Stimulated activated CD4-positive, alpha-beta T cell treated with anti-CD3 and anti-CD28 coated beads, TNF-alpha, amount 100 ng/mL, for 1 hour (primary cell): ENCODE data around the gene DHX15.

ENCODE experiments used
- DNase-seq, 3 donors: peaks; one replicate each; pipeline ENCODE4 v3.0.0-alpha.2; 2020; ENCODE audit warnings: low read depth in 3 of 3, low spot score in 1 of 3

DHX15 gene

GRCh38 chr4:24495388-24495787, 89.0 kb downstream of the DHX15 start:
- no peak for DNase-seq

DNA sequence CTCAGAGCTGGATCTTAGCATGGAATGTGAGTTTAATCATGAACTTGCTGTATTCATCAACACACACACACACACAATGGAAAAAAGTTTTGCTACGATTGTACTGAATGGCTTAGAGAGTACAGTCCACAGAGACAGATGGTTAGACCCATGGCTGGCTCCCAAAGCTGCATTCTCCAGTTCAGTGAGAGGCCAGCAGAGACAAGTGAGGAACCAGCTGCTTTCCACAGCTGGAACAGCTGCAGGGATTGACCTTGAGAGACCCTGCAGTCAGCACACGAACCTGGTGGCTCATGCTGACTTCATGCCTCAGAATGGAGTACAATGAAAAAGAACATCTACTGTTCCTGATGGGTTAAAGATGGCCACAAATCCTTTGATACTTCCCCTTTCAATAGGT, 94.5 kb downstream of the DHX15 start:
- DNase-seq = no peak

- peak in 2 of 3 donors; percentile 10 to 51 for DNase-seq
Observed at GRCh38 chr4:24488399-24489164, 95.8 kb downstream of the DHX15 start.

- no peak for DNase-seq
Observed at GRCh38 chr4:24482871-24483270, 101.5 kb downstream of the DHX15 start.

DNA sequence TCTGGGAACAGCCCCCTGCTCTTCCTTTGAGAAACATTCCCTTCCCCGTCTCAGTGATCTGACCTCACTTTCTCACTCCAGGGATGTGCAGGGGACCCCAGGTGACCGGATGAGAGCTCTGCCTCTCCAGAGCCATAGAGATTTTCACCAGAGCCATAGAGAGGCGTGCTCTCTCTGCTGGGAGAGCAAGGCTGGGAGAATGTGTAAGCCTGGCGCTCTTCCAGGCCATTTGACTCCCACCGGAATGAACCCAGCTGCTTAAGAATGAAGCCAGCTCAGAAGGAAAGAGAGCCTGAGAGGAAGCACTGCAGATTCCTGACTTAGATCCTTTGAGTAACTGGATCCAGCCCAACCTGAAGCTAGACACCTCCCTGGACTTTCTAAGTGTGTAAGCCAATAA, 106.4 kb downstream of the DHX15 start:
- DNase-seq = no peak
